Adrenal gland (tissue), 12 donors: ENCODE results near the gene TRPM8. TPM values are rescaled to one million over a fixed set of nuclear protein-coding genes. Genes with fewer than 3 reads are reported as not detected.

Experiments
- DNase-seq, 7 donors: peaks; one replicate each; pipeline ENCODE4 v3.0.0-alpha.2; 2019 to 2020
- H3K27ac ChIP-seq, 5 donors: fragments of 200-600 bp; sonication (generic) in 4 of 5; 1 replicate in 3 of 5; 2 replicates in 2 of 5; pipeline versions ENCODE4 v1.5.1 to v1.8.0; 2016 to 2020; ENCODE audit warnings: mild to moderate bottlenecking in 1 of 5
- H3K27me3 ChIP-seq: fragments of 200-600 bp; 2 replicates; pipeline ENCODE4 v1.8.0; 2021
- H3K36me3 ChIP-seq, 2 donors: fragments of 200-600 bp; replicated peaks in 1 of 2; 1 replicate in 1 of 2; 2 replicates in 1 of 2; pipeline versions ENCODE4 v1.5.1 to v1.8.0; 2018 to 2022
- H3K4me1 ChIP-seq, 2 donors: fragments of 200-600 bp; replicated peaks in 1 of 2; 1 replicate in 1 of 2; 2 replicates in 1 of 2; pipeline versions ENCODE4 v1.5.1 to v1.8.0; 2018 to 2021
- H3K4me3 ChIP-seq, 4 donors: fragments of 200-600 bp; sonication (generic) in 3 of 4; one replicate each; pipeline ENCODE4 v1.5.1; 2016 to 2018
- H3K9me3 ChIP-seq, 3 donors: fragments of 200-600 bp; sonication (generic) in 1 of 3; replicated peaks in 1 of 3; 1 replicate in 2 of 3; 2 replicates in 1 of 3; pipeline versions ENCODE4 v1.5.1 to v1.8.0; 2016 to 2021
- CTCF ChIP-seq, 6 experiments: fragments of 450-650 bp in 4 of 6; fragments of 200-600 bp in 2 of 6; sonication (generic) in 1 of 6; IDR thresholded peaks; 1 replicate in 5 of 6; 2 replicates in 1 of 6; pipeline versions ENCODE4 v1.5.1 to v1.8.0; 2016 to 2021; ENCODE audit warnings: antibody characterized with exemption in 6 of 6, mild to moderate bottlenecking in 2 of 6, moderate library complexity in 1 of 6
- POLR2A ChIP-seq, 2 donors: fragments of 450-650 bp; IDR thresholded peaks; one replicate each; pipeline ENCODE4 v1.6.1; 2017; ENCODE audit warnings: antibody characterized with exemption in 2 of 2, mild to moderate bottlenecking in 2 of 2, moderate library complexity in 1 of 2
- WGBS, 4 donors: extraction: QIAGEN DNeasy Blood & Tissue Kit in 2 of 4; methylation state at CpG; one replicate each; pipeline versions ENCODE4 v1.1.5 to v1.1.7; 2013 to 2017; 5-methylcytosine and 5-hydroxymethylcytosine counted together
- intact Hi-C, 2 donors: fragments of 100-400 bp; cut with DNase I; formaldehyde crosslinking; loops; one replicate each; pipeline versions ENCODE4 v1.14.1 to v1.15.0; 2022 to 2023
- polyA plus RNA-seq, 3 donors: library from polyadenylated mRNA; stranded (reverse); fragments of 200-250 nt in 2 of 3; fragments of 350-450 nt in 1 of 3; fragmentation: Illumina TruSeq in 1 of 3; extraction: RNeasy Lipid Tissue Mini Kit (QIAGEN cat#74804) in 1 of 3; gene quantifications; one replicate each; pipeline ENCODE4 v1.2.3, GENCODE V29; 2013 to 2014
- total RNA-seq, 9 donors: library from RNA; depleted of rRNA in 4 of 9; stranded (reverse); fragments of >200 nt in 4 of 9; fragments of 120-200 nt in 1 of 9; fragmentation: NEBNext Ultra II Directional in 1 of 9; extraction: Animal tissue kit (Norgen Biotek cat#: 25700) in 1 of 9; gene quantifications; one replicate each; pipeline versions ENCODE4 v1.1.0 to v1.2.4, GENCODE V29; 2013 to 2023
- donor health status: healthy with polysubstance abuse.
- donor health status: Bipolar disorder and iron deficiency.
- donor health status: DM: yes; HTN: yes; CAD: no.
- donor health status: DM: no; HTN: no; CAD: no.
- donor health status: DM: no; HTN: no; CAD: no.
- donor health status: DM: yes; HTN: yes; CAD: no.

TRPM8 gene
- total and polyA plus RNA-seq, 12 donors = not detected

GRCh38 chr2:233974530-233975071 is 57.4 kb downstream of the TRPM8 start:
- peak overlapping the region in 2 of 5 donors; percentile 21 to 28 for H3K27ac ChIP-seq
- no peak overlapping the region for H3K4me3 ChIP-seq
- peak; percentile 55 to 99 (median 89) for DNase-seq
- intact Hi-C loops = loop anchor here in 1 of 2 donors (10.0 kb wide), 1 partner anchor 570 kb away; no protein-coding TSS in a partner anchor
- H3K27me3 ChIP-seq = peaks cover 7% of the 10 kb centered on the region
- H3K4me1 ChIP-seq = peaks cover 0 to 3% of the 10 kb centered on the region in 2 donors
- H3K9me3 ChIP-seq = no peaks in the 10 kb centered on the region
- no peak for TF ChIP-seq CTCF (IDR thresholded peaks at IDR 0.05)
- TF ChIP-seq POLR2A (IDR thresholded peaks at IDR 0.05) = no peak
- H3K36me3 ChIP-seq = no peaks in the 10 kb centered on the region
- 28 to 51% (median 33%) methylated on average over 3 to 4 of the region's 4 CpGs for WGBS, 4 donors

GRCh38 chr2:233976087-233976486 is 58.9 kb downstream of the TRPM8 start:
- Histone ChIP-seq H3K27ac (no peak overlapping the region), H3K4me3 (no peak overlapping the region), H3K4me1 (peaks cover 0 to 3% of the 10 kb centered on the region in 2 donors), H3K27me3 (peaks cover 7% of the 10 kb centered on the region), H3K36me3 (no peaks in the 10 kb centered on the region), H3K9me3 (no peaks in the 10 kb centered on the region)
- intact Hi-C loops = loop anchor here in 1 of 2 donors (10.0 kb wide), 1 partner anchor 569 kb away; no protein-coding TSS in a partner anchor
- TF ChIP-seq POLR2A (IDR thresholded peaks at IDR 0.05) = no peak
- TF ChIP-seq CTCF (IDR thresholded peaks at IDR 0.05) = no peak
- 56 to 71% (median 60%) methylated on average over 5 of the region's 5 CpGs for WGBS, 4 donors
- no peak for DNase-seq

- TF ChIP-seq CTCF (IDR thresholded peaks at IDR 0.05) (peak in 5 of 6 experiments; percentile 30 to 39 (median 38)), POLR2A (IDR thresholded peaks at IDR 0.05) (no peak)
- no peak for DNase-seq
- Histone ChIP-seq H3K36me3 (no peaks in the 10 kb centered on the region), H3K27ac (no peak overlapping the region), H3K9me3 (no peaks in the 10 kb centered on the region), H3K27me3 (peaks cover 7% of the 10 kb centered on the region), H3K4me1 (peaks cover 0 to 3% of the 10 kb centered on the region in 2 donors), H3K4me3 (no peak overlapping the region)
- intact Hi-C loops = loop anchor here in 1 of 2 donors (10.0 kb wide), 1 partner anchor 568 kb away; no protein-coding TSS in a partner anchor
- 47 to 52% (median 50%) methylated on average over 8 of the region's 8 CpGs for whole genome bisulfite sequencing, 4 donors
These were observed 59.6 kb downstream of the TRPM8 start for GRCh38 chr2:233976690-233977294.

- intact Hi-C loops = loop anchor here in 1 of 2 donors (10.0 kb wide), 1 partner anchor 567 kb away; no protein-coding TSS in a partner anchor
- 54 to 58% (median 55%) methylated on average over 7 to 8 of the region's 8 CpGs for WGBS, 4 donors
- no peak overlapping the region for H3K4me3 ChIP-seq
- peaks cover 0 to 3% of the 10 kb centered on the region in 2 donors for H3K4me1 ChIP-seq
- no peaks in the 10 kb centered on the region for H3K9me3 ChIP-seq
- H3K27ac ChIP-seq = no peak overlapping the region
- DNase-seq = no peak
- peaks cover 7% of the 10 kb centered on the region for H3K27me3 ChIP-seq
- TF ChIP-seq POLR2A (IDR thresholded peaks at IDR 0.05) = no peak
- no peak for TF ChIP-seq CTCF (IDR thresholded peaks at IDR 0.05)
- no peaks in the 10 kb centered on the region for H3K36me3 ChIP-seq
These were observed 60.2 kb downstream of the TRPM8 start for GRCh38 chr2:233977296-233977837.
